DOHH2 (cell line): Measurements from ENCODE around the gene TMTC3.

Source experiments
- H3F3A ChIP-seq: fragments of 200-600 bp; sonication (generic), shearing (Covaris generic); 2 replicates; pipeline ENCODE4 v1.6.0; 2016; ENCODE audit warnings: antibody characterized with exemption, mild to moderate bottlenecking; ENCODE audit not compliant: control insufficient read depth, insufficient read depth
- H3K27ac ChIP-seq: fragments of 200-600 bp; sonication (generic); 2 replicates; pipeline ENCODE4 v1.5.1; 2014; ENCODE audit warnings: low read depth, mild to moderate bottlenecking, low read length, moderate library complexity
- H3K27me3 ChIP-seq: fragments of 200-600 bp; sonication (generic); 2 replicates; pipeline ENCODE4 v1.6.1; 2014; ENCODE audit warnings: mild to moderate bottlenecking, low read length, mixed read lengths; ENCODE audit not compliant: control insufficient read depth
- H3K36me3 ChIP-seq: fragments of 200-600 bp; sonication (generic); 2 replicates; pipeline ENCODE4 v1.6.1; 2014; ENCODE audit warnings: mild to moderate bottlenecking, low read length, moderate library complexity, mixed read lengths; ENCODE audit not compliant: control insufficient read depth
- H3K4me1 ChIP-seq: fragments of 200-600 bp; sonication (generic); 2 replicates; pipeline ENCODE4 v1.6.1; 2014; ENCODE audit warnings: mild to moderate bottlenecking, low read length, mixed read lengths; ENCODE audit not compliant: control insufficient read depth
- H3K4me2 ChIP-seq: fragments of 200-600 bp; sonication (generic); 2 replicates; pipeline ENCODE4 v1.6.0; 2014; ENCODE audit warnings: mild to moderate bottlenecking, low read length, moderate library complexity
- H3K4me3 ChIP-seq: fragments of 200-600 bp; sonication (generic); 2 replicates; pipeline ENCODE4 v1.5.1; 2014; ENCODE audit warnings: mild to moderate bottlenecking, low read length, mixed read lengths
- H3K79me2 ChIP-seq: fragments of 200-600 bp; sonication (generic); 2 replicates; pipeline ENCODE4 v1.6.1; 2014; ENCODE audit warnings: mild to moderate bottlenecking, low read length, mixed read lengths; ENCODE audit not compliant: control insufficient read depth
- H3K9me2 ChIP-seq: fragments of 200-600 bp; sonication (generic); replicated peaks from 2 replicates; pipeline ENCODE4 v1.6.1; 2014; ENCODE audit warnings: mild to moderate bottlenecking, low read length, mixed read lengths; ENCODE audit not compliant: control insufficient read depth
- H3K9me3 ChIP-seq: fragments of 200-600 bp; sonication (generic); 2 replicates; pipeline ENCODE4 v1.6.1; 2014; ENCODE audit warnings: antibody characterized with exemption, low read length, mixed read lengths; ENCODE audit not compliant: control insufficient read depth, insufficient read depth
- H4K20me1 ChIP-seq: fragments of 200-600 bp; sonication (generic); 2 replicates; pipeline ENCODE4 v1.6.0; 2014; ENCODE audit warnings: low read depth, mild to moderate bottlenecking, antibody characterized with exemption, low read length, moderate library complexity; ENCODE audit not compliant: control insufficient read depth, insufficient read depth
- EZH2phosphoT487 ChIP-seq: fragments of 200-600 bp; sonication (generic); IDR thresholded peaks from 2 replicates; pipeline ENCODE4 v1.6.1; 2017; ENCODE audit warnings: borderline replicate concordance, mild to moderate bottlenecking, antibody characterized with exemption, low read length, moderate library complexity, mixed read lengths
- TF ChIP-seq, protein P1 (sequence below): fragments of 200-600 bp; sonication (generic); IDR thresholded peaks from one replicate; pipeline ENCODE4 v1.5.1; 2014; ENCODE audit warnings: antibody characterized with exemption, mild to moderate bottlenecking, low read depth, low read length; ENCODE audit not compliant: poor library complexity, severe bottlenecking

TMTC3 gene

DNA sequence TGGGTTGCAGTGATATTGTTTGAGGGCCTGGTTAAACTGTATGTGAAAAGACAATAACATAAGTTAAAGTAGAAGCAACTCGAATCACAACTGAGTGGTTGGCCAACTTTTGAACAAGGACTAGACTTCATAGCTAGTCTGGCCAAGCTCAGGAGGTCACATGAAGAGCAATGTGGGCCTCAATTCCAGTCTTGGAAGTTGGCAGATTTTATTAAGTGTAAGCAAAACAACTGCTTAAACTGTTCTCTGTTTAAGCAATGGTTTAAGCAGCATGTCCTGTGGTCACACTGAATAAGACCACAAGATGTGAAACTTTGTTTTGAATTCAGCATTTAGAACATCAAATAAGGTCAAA is 100.4 kb downstream of the TMTC3 start:
- no peak overlapping the region for H3K4me2 ChIP-seq
- H3K27ac ChIP-seq = no peak overlapping the region

DNA sequence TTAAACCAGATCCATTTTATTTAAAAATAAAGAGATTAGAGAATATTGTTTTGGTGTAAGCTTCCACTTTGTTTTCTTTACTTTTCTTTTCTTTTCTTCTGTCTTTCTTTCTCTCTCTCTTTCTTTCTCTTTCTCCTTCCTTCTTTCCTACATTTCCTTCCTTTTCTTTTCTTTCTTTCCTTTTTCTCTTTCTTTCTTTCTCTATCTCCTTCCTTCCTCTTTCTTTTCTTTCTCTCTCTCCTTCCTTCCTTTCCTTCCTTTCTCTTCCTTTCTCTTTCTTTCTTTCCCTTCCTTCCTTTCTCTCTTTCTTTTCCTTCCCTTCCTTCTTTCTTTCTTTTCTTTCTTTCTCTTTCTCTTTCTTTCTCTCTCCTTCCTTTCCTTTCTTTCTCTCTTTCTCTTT is 100.8 kb downstream of the TMTC3 start:
- Histone ChIP-seq H3K79me2 (no peaks in the 10 kb centered on the region), H3F3A (no peaks in the 10 kb centered on the region), H3K27ac (no peak overlapping the region), H3K4me1 (no peaks in the 10 kb centered on the region), H3K4me3 (no peak overlapping the region), H3K9me2 (no peaks in the 10 kb centered on the region), H3K4me2 (no peak overlapping the region), H3K36me3 (no peaks in the 10 kb centered on the region), H3K9me3 (no peaks in the 10 kb centered on the region), H3K27me3 (no peaks in the 10 kb centered on the region), H4K20me1 (no peaks in the 10 kb centered on the region)
- TF ChIP-seq, protein P1, sequence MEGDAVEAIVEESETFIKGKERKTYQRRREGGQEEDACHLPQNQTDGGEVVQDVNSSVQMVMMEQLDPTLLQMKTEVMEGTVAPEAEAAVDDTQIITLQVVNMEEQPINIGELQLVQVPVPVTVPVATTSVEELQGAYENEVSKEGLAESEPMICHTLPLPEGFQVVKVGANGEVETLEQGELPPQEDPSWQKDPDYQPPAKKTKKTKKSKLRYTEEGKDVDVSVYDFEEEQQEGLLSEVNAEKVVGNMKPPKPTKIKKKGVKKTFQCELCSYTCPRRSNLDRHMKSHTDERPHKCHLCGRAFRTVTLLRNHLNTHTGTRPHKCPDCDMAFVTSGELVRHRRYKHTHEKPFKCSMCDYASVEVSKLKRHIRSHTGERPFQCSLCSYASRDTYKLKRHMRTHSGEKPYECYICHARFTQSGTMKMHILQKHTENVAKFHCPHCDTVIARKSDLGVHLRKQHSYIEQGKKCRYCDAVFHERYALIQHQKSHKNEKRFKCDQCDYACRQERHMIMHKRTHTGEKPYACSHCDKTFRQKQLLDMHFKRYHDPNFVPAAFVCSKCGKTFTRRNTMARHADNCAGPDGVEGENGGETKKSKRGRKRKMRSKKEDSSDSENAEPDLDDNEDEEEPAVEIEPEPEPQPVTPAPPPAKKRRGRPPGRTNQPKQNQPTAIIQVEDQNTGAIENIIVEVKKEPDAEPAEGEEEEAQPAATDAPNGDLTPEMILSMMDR = no peak
- no peak for TF ChIP-seq EZH2phosphoT487

More for the DNA sequence above, 100.4 kb downstream of the TMTC3 start:
- Histone ChIP-seq H3K4me3 (no peak overlapping the region), H3K9me3 (no peaks in the 10 kb centered on the region), H3K9me2 (no peaks in the 10 kb centered on the region), H4K20me1 (no peaks in the 10 kb centered on the region), H3K27me3 (no peaks in the 10 kb centered on the region), H3K36me3 (no peaks in the 10 kb centered on the region), H3F3A (no peaks in the 10 kb centered on the region), H3K4me1 (no peaks in the 10 kb centered on the region), H3K79me2 (no peaks in the 10 kb centered on the region)
- TF ChIP-seq EZH2phosphoT487 = no peak
- TF ChIP-seq, protein P1 = no peak

DNA sequence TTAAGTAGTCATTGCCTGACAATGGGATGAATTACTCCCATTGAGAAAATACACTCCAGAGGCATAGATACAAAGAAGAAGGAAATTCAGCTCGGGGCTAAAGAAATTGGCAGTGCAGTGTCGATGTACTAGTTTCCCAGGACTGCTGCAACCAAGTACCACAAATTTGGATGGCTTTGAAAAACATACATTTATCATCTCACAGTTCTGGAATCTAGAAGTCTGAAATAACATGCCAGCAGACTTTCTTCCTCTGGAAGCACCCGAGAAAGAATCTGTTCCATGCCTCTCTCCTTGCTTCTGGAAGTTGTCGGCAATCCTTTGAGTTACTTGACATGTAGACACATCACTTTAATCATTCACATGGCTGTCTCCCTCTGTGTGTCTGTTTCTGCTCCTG is 101.9 kb downstream of the TMTC3 start:
- Histone ChIP-seq H3K27ac (no peak overlapping the region), H3K4me3 (no peak overlapping the region), H4K20me1 (no peaks in the 10 kb centered on the region), H3K27me3 (no peaks in the 10 kb centered on the region), H3F3A (no peaks in the 10 kb centered on the region), H3K4me2 (no peak overlapping the region), H3K9me3 (no peaks in the 10 kb centered on the region), H3K9me2 (no peaks in the 10 kb centered on the region), H3K36me3 (no peaks in the 10 kb centered on the region), H3K79me2 (no peaks in the 10 kb centered on the region), H3K4me1 (no peaks in the 10 kb centered on the region)
- TF ChIP-seq, protein P1 = no peak
- TF ChIP-seq EZH2phosphoT487 = no peak

DNA sequence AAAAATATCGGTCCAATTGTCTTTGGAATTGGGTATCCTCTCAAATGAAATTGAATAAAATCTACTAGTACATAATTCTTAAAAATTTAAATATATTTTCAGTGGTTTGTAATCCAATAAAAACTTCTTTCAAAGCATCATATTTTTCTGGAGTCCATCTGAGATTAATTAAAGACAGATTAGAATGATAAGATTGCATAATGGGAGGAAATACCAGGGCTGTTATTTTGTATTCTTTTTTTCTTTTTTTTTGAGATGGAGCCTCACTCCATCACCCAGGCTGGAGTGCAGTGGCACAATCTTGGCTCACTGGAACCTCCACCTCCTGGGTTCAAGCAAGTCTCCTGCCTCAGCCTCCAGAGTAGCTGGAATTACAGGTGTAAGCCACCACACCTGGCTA is 103.8 kb downstream of the TMTC3 start:
- H3K27me3 ChIP-seq = no peaks in the 10 kb centered on the region
- H3K27ac ChIP-seq = no peak overlapping the region
- no peaks in the 10 kb centered on the region for H3K36me3 ChIP-seq
- H3K4me1 ChIP-seq = no peaks in the 10 kb centered on the region
- H3K9me2 ChIP-seq = no peaks in the 10 kb centered on the region
- H4K20me1 ChIP-seq = no peaks in the 10 kb centered on the region
- H3K4me2 ChIP-seq = no peak overlapping the region
- no peaks in the 10 kb centered on the region for H3K79me2 ChIP-seq
- no peaks in the 10 kb centered on the region for H3F3A ChIP-seq
- H3K9me3 ChIP-seq = no peaks in the 10 kb centered on the region
- no peak overlapping the region for H3K4me3 ChIP-seq
- no peak for TF ChIP-seq EZH2phosphoT487
- TF ChIP-seq, protein P1 = no peak
